Measurements from ENCODE around the gene PSMF1. TPM values are rescaled to one million over a fixed set of nuclear protein-coding genes. Genes with fewer than 3 reads are reported as not detected.

PSMF1 gene
- total and polyA plus RNA-seq, 2 of the 4 experiments (the other 2 are of a cell fraction): 93.6 to 109 TPM

- POLR2A ChIA-PET (ENCODE audit: unreplicated experiment): no interaction called here
- WGBS, 2 experiments (ENCODE audit: extremely low coverage in 2 of 2, insufficient read length in 1 of 2): 100% methylated on average over 1 of the region's 4 CpGs; no CpG with 5 or more reads in 1 of the 2 experiments
- intact Hi-C loops (cut with micrococcal nuclease): no loop called here
These were observed 63.7 kb downstream of the PSMF1 start for GRCh38 chr20:1182106-1182505.

More at GRCh38 chr20:1182106-1182505, 63.7 kb downstream of the PSMF1 start:
- Histone ChIP-seq H2AFZ (replicated peaks; ENCODE audit: low read length, poor library complexity) (no peak overlapping the region), H3K56ac (ENCODE audit: extremely low read depth, insufficient read depth, low read length) (no peak overlapping the region), H3K27me3 (ENCODE audit: control insufficient read depth, insufficient read depth, low read length) (peaks cover 40% of the 10 kb centered on the region), H3K4me1 (ENCODE audit: control insufficient read depth, insufficient read depth, low read length) (no peaks in the 10 kb centered on the region), H2AK9ac (replicated peaks; ENCODE audit: low read depth, low read length, poor library complexity) (no peak overlapping the region), H4K5ac (ENCODE audit: low read depth, low read length) (no peak overlapping the region), H3K9me3 (ENCODE audit: control insufficient read depth, insufficient read depth, low read length) (no peaks in the 10 kb centered on the region), H2BK20ac (ENCODE audit: low read depth, low read length) (no peak overlapping the region), H2BK5ac (ENCODE audit: low read depth, low read length, poor library complexity, severe bottlenecking) (no peak overlapping the region), H3K4me2 (ENCODE audit: low read depth, low read length) (no peak overlapping the region), H4K91ac (ENCODE audit: insufficient read depth, low read depth, low read length) (no peak overlapping the region), H4K8ac (ENCODE audit: low read depth in 2 of 2, low read length in 2 of 2) (no peak overlapping the region), H3K36me3 (ENCODE audit: control insufficient read depth, insufficient read depth, low read length) (no peaks in the 10 kb centered on the region), H4K20me1 (ENCODE audit: insufficient read depth, low read length) (no peaks in the 10 kb centered on the region; the same call in 1 of the 2 replicates), H3K14ac (replicated peaks; ENCODE audit: low read depth, low read length) (no peak overlapping the region), H3K23ac (ENCODE audit: low read depth, low read length) (no peak overlapping the region), H3K27ac (ENCODE audit: insufficient read depth, low read length) (no peak overlapping the region), H2BK15ac (ENCODE audit: low read depth, low read length) (no peak overlapping the region), H3K9me1 (ENCODE audit: insufficient read depth, low read length) (peaks cover 3% of the 10 kb centered on the region; the same call in 1 of the 2 replicates), H3K4me3 (ENCODE audit: insufficient read depth, low read depth, low read length) (no peak overlapping the region), H3K4ac (ENCODE audit: low read depth, low read length) (no peak overlapping the region), H2AK5ac (ENCODE audit: low read depth, low read length) (no peak overlapping the region), H3K79me1 (ENCODE audit: low read depth in 1 of 2, low read length in 2 of 2) (no peaks in the 10 kb centered on the region), H3K18ac (ENCODE audit: low read depth, low read length) (no peak overlapping the region), H3K9ac (ENCODE audit: low read depth, low read length) (no peak overlapping the region), H2BK120ac (ENCODE audit: low read depth, low read length) (no peak overlapping the region)
- dilution Hi-C loops (cut with HindIII; ENCODE audit: low sequenced_read_pairs, unreplicated experiment): no loop called here
- CTCF ChIA-PET: no interaction called here
- TF ChIP-seq RCOR1 (IDR thresholded peaks at IDR 0.05; ENCODE audit: insufficient replicate concordance, low read length) (no peak), MAFK (IDR thresholded peaks at IDR 0.05; ENCODE audit: low read depth, low read length) (no peak), MAZ (IDR thresholded peaks at IDR 0.05; ENCODE audit: borderline replicate concordance, low read depth, low read length) (no peak), SMC3 (IDR thresholded peaks at IDR 0.05; ENCODE audit: low read depth, low read length) (no peak), BHLHE40 (IDR thresholded peaks at IDR 0.05; ENCODE audit: low read depth, low read length) (no peak), FOS (IDR thresholded peaks at IDR 0.05; ENCODE audit: low read depth, low read length) (no peak), CHD1 (IDR thresholded peaks at IDR 0.05; ENCODE audit: low read depth, low read length) (no peak), RFX5 (IDR thresholded peaks at IDR 0.05; ENCODE audit: low read depth, low read length) (no peak), POLR2A (IDR thresholded peaks at IDR 0.05; ENCODE audit: low read depth, low read length) (no peak), RAD21 (IDR thresholded peaks at IDR 0.05; ENCODE audit: low read length) (no peak), MXI1 (IDR thresholded peaks at IDR 0.05; ENCODE audit: borderline replicate concordance, low read depth, low read length) (no peak), CEBPB (IDR thresholded peaks at IDR 0.05; ENCODE audit: low read depth, low read length) (no peak), NFE2L2 (IDR thresholded peaks at IDR 0.05; ENCODE audit: low read depth, low read length) (no peak)
- TF ChIP-seq, protein P1, sequence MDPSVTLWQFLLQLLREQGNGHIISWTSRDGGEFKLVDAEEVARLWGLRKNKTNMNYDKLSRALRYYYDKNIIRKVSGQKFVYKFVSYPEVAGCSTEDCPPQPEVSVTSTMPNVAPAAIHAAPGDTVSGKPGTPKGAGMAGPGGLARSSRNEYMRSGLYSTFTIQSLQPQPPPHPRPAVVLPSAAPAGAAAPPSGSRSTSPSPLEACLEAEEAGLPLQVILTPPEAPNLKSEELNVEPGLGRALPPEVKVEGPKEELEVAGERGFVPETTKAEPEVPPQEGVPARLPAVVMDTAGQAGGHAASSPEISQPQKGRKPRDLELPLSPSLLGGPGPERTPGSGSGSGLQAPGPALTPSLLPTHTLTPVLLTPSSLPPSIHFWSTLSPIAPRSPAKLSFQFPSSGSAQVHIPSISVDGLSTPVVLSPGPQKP (IDR thresholded peaks at IDR 0.05; ENCODE audit: borderline replicate concordance, low read depth, low read length): no peak
- TF ChIP-seq, protein P2, sequence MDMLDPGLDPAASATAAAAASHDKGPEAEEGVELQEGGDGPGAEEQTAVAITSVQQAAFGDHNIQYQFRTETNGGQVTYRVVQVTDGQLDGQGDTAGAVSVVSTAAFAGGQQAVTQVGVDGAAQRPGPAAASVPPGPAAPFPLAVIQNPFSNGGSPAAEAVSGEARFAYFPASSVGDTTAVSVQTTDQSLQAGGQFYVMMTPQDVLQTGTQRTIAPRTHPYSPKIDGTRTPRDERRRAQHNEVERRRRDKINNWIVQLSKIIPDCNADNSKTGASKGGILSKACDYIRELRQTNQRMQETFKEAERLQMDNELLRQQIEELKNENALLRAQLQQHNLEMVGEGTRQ (IDR thresholded peaks at IDR 0.05; ENCODE audit: low read depth, low read length): no peak
- TF ChIP-seq, protein P3, sequence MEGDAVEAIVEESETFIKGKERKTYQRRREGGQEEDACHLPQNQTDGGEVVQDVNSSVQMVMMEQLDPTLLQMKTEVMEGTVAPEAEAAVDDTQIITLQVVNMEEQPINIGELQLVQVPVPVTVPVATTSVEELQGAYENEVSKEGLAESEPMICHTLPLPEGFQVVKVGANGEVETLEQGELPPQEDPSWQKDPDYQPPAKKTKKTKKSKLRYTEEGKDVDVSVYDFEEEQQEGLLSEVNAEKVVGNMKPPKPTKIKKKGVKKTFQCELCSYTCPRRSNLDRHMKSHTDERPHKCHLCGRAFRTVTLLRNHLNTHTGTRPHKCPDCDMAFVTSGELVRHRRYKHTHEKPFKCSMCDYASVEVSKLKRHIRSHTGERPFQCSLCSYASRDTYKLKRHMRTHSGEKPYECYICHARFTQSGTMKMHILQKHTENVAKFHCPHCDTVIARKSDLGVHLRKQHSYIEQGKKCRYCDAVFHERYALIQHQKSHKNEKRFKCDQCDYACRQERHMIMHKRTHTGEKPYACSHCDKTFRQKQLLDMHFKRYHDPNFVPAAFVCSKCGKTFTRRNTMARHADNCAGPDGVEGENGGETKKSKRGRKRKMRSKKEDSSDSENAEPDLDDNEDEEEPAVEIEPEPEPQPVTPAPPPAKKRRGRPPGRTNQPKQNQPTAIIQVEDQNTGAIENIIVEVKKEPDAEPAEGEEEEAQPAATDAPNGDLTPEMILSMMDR (conservative IDR thresholded peaks at IDR 0.05; ENCODE audit: low read depth, low read length): no peak
- BruUV-seq (replicated peaks): no TSS peak
- ATAC-seq (ENCODE audit: low read depth) (no peak), DNase-seq (no peak)
- in situ Hi-C loops (cut with MboI; ENCODE audit: low sequenced_read_pairs): no loop called here

Measured in IMR-90 (cell line).